K562 (cell line): ENCODE results near the gene IRF2.

ENCODE experiments used
- ELF1 ChIP-seq: fragments of 200-800 bp; sonication (Bioruptor generic); IDR thresholded peaks from 2 replicates; pipeline ENCODE4 v1.6.1; 2016; ENCODE audit warnings: missing genetic modification characterization, missing compliant biosample characterization
- EP300 ChIP-seq: IDR thresholded peaks from 2 replicates; pipeline ENCODE4 v1.6.1; 2012; ENCODE audit warnings: low read length, improper control_type of control experiment
- LARP7 ChIP-seq: fragments of 450-650 bp; IDR thresholded peaks from 2 replicates; pipeline ENCODE4 v1.6.1; 2016
- MECOM ChIP-seq: fragments of 250-450 bp; sonication (Bioruptor Pico); IDR thresholded peaks from 2 replicates; pipeline ENCODE4 v1.8.0; 2022; ENCODE audit warnings: inconsistent platforms
- NUFIP1 ChIP-seq: fragments of 450-650 bp; IDR thresholded peaks from 2 replicates; pipeline ENCODE4 v1.6.1; 2018; ENCODE audit not compliant: partially characterized antibody
- SAP30 ChIP-seq: fragments of 200-600 bp; sonication (generic); IDR thresholded peaks from 2 replicates; pipeline ENCODE4 v1.6.1; 2012; ENCODE audit warnings: borderline replicate concordance, low read depth, mild to moderate bottlenecking, moderate library complexity, low read length, control low read depth, inconsistent platforms; ENCODE audit not compliant: insufficient read depth, poor library complexity, severe bottlenecking
- SIX5 ChIP-seq, 2 experiments: IDR thresholded peaks; 2 replicates each; pipeline ENCODE4 v1.6.1; 2011; ENCODE audit warnings: low read length in 2 of 2, borderline replicate concordance in 1 of 2, low read depth in 1 of 2, mild to moderate bottlenecking in 1 of 2, moderate library complexity in 1 of 2; ENCODE audit not compliant: insufficient read depth in 1 of 2
- TF ChIP-seq, protein P1 (sequence below): sonication (generic); formaldehyde crosslinking; IDR thresholded peaks from 2 replicates; pipeline ENCODE4 v1.9.0; 2022; ENCODE audit warnings: mild to moderate bottlenecking, missing genetic modification reagents
- TF ChIP-seq, protein P2 (sequence below): fragments of 250-450 bp; sonication (Bioruptor Pico); IDR thresholded peaks from 2 replicates; pipeline ENCODE4 v1.5.0; 2021; ENCODE audit warnings: mild to moderate bottlenecking, borderline replicate concordance
- TF ChIP-seq, protein P3 (sequence below): fragments of 450-650 bp; IDR thresholded peaks from 2 replicates; pipeline ENCODE4 v1.6.1; 2016; ENCODE audit warnings: borderline replicate concordance
- TF ChIP-seq, protein P4 (sequence below), 2 experiments: fragments of 450-650 bp in 1 of 2; sonication (generic) in 1 of 2; formaldehyde crosslinking in 1 of 2; IDR thresholded peaks in 1 of 2; conservative IDR thresholded peaks in 1 of 2; 2 replicates each; pipeline versions ENCODE4 v1.6.1 to v1.8.1; 2016 to 2023; ENCODE audit warnings: mild to moderate bottlenecking in 2 of 2, moderate library complexity in 2 of 2, inconsistent platforms in 1 of 2, missing genetic modification reagents in 1 of 2
- TF ChIP-seq, protein P5 (sequence below): fragments of 250-450 bp; sonication (Bioruptor Pico); IDR thresholded peaks from 2 replicates; pipeline ENCODE4 v1.4.0; 2020
- TF ChIP-seq, protein P6 (sequence below): fragments of 450-650 bp; formaldehyde crosslinking; IDR thresholded peaks from 2 replicates; pipeline ENCODE4 v1.4.0; 2022; ENCODE audit warnings: missing genetic modification characterization

DNA sequence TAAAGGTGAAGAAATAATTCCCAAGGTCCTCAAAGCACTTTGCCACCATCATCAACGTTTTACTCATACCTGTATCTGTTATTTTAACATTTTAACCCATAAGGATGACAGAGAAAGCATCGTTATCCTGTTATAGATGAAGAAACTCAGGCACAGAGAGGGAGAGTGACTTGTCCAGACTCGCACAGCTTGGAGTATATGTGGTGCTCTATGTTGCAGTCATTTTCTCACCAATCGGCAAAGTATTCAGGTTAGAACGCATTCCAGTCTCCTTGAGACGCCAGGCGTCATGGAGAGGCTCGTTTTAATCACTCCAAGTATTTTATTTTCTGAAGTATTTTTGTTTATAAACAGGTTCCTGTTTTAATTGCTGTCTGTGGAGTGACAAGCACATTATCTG lies 73.5 kb downstream of the IRF2 start:
- no peak for TF ChIP-seq SAP30
- TF ChIP-seq, protein P1, sequence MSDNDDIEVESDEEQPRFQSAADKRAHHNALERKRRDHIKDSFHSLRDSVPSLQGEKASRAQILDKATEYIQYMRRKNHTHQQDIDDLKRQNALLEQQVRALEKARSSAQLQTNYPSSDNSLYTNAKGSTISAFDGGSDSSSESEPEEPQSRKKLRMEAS (CRISPR knock-in tag), result no peak
- TF ChIP-seq, protein P2, sequence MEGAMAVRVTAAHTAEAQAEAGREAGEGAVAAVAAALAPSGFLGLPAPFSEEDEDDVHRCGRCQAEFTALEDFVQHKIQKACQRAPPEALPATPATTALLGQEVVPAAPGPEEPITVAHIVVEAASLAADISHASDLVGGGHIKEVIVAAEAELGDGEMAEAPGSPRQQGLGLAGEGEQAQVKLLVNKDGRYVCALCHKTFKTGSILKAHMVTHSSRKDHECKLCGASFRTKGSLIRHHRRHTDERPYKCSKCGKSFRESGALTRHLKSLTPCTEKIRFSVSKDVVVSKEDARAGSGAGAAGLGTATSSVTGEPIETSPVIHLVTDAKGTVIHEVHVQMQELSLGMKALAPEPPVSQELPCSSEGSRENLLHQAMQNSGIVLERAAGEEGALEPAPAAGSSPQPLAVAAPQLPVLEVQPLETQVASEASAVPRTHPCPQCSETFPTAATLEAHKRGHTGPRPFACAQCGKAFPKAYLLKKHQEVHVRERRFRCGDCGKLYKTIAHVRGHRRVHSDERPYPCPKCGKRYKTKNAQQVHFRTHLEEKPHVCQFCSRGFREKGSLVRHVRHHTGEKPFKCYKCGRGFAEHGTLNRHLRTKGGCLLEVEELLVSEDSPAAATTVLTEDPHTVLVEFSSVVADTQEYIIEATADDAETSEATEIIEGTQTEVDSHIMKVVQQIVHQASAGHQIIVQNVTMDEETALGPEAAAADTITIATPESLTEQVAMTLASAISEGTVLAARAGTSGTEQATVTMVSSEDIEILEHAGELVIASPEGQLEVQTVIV (CRISPR knock-in tag), result no peak
- TF ChIP-seq, protein P3, sequence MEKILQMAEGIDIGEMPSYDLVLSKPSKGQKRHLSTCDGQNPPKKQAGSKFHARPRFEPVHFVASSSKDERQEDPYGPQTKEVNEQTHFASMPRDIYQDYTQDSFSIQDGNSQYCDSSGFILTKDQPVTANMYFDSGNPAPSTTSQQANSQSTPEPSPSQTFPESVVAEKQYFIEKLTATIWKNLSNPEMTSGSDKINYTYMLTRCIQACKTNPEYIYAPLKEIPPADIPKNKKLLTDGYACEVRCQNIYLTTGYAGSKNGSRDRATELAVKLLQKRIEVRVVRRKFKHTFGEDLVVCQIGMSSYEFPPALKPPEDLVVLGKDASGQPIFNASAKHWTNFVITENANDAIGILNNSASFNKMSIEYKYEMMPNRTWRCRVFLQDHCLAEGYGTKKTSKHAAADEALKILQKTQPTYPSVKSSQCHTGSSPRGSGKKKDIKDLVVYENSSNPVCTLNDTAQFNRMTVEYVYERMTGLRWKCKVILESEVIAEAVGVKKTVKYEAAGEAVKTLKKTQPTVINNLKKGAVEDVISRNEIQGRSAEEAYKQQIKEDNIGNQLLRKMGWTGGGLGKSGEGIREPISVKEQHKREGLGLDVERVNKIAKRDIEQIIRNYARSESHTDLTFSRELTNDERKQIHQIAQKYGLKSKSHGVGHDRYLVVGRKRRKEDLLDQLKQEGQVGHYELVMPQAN, result no peak
- TF ChIP-seq NUFIP1, result no peak
- TF ChIP-seq, protein P4, sequence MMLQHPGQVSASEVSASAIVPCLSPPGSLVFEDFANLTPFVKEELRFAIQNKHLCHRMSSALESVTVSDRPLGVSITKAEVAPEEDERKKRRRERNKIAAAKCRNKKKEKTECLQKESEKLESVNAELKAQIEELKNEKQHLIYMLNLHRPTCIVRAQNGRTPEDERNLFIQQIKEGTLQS (IDR thresholded peaks at IDR 0.05), result no peak
- TF ChIP-seq, protein P4 (CRISPR knock-in tag; conservative IDR thresholded peaks at IDR 0.05), result no peak
- TF ChIP-seq, protein P5, sequence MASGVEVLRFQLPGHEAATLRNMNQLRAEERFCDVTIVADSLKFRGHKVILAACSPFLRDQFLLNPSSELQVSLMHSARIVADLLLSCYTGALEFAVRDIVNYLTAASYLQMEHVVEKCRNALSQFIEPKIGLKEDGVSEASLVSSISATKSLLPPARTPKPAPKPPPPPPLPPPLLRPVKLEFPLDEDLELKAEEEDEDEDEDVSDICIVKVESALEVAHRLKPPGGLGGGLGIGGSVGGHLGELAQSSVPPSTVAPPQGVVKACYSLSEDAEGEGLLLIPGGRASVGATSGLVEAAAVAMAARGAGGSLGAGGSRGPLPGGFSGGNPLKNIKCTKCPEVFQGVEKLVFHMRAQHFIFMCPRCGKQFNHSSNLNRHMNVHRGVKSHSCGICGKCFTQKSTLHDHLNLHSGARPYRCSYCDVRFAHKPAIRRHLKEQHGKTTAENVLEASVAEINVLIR (CRISPR knock-in tag), result no peak
- TF ChIP-seq LARP7, result no peak
- TF ChIP-seq ELF1 (tag), result no peak
- no peak for TF ChIP-seq EP300
- no peak for TF ChIP-seq SIX5 (IDR thresholded peaks at IDR 0.05; ENCODE audit: borderline replicate concordance in 1 of 2, insufficient read depth in 1 of 2, low read depth in 1 of 2, low read length in 2 of 2)
- no peak for TF ChIP-seq MECOM (CRISPR knock-in tag)
- TF ChIP-seq, protein P6, sequence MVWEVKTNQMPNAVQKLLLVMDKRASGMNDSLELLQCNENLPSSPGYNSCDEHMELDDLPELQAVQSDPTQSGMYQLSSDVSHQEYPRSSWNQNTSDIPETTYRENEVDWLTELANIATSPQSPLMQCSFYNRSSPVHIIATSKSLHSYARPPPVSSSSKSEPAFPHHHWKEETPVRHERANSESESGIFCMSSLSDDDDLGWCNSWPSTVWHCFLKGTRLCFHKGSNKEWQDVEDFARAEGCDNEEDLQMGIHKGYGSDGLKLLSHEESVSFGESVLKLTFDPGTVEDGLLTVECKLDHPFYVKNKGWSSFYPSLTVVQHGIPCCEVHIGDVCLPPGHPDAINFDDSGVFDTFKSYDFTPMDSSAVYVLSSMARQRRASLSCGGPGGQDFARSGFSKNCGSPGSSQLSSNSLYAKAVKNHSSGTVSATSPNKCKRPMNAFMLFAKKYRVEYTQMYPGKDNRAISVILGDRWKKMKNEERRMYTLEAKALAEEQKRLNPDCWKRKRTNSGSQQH (CRISPR knock-in tag), result no peak
